Heart left ventricle (tissue), 16 donors: ENCODE data around the gene KCNJ5. TPM values are rescaled to one million over a fixed set of nuclear protein-coding genes. Genes with fewer than 3 reads are reported as not detected.

Source experiments
- ATAC-seq, 4 donors: fragments of 200-7000 bp; cut with Tn5 transposase; one replicate each; pipeline ENCODE4 v1.9.1; 2020 to 2022; ENCODE audit warnings: moderate library complexity in 4 of 4, mild to moderate bottlenecking in 3 of 4, moderate number of reproducible peaks in 1 of 4
- DNase-seq, 5 donors: peaks; one replicate each; pipeline ENCODE4 v3.0.0-alpha.2; 2020
- H3K27ac ChIP-seq, 12 donors: fragments of 200-600 bp; sonication (generic) in 4 of 12; one replicate each; pipeline versions ENCODE4 v1.5.0 to v1.8.0; 2016 to 2022; ENCODE audit warnings: mild to moderate bottlenecking in 2 of 12
- H3K27me3 ChIP-seq, 9 donors: fragments of 200-600 bp; sonication (generic) in 2 of 9; one replicate each; pipeline versions ENCODE4 v1.5.1 to v1.8.0; 2016 to 2022; ENCODE audit warnings: mild to moderate bottlenecking in 3 of 9
- H3K36me3 ChIP-seq, 9 donors: fragments of 200-600 bp; sonication (generic) in 2 of 9; one replicate each; pipeline versions ENCODE4 v1.5.0 to v1.8.0; 2018 to 2022; ENCODE audit warnings: mild to moderate bottlenecking in 2 of 9
- H3K4me1 ChIP-seq, 12 donors: fragments of 200-600 bp; sonication (generic) in 4 of 12; one replicate each; pipeline versions ENCODE4 v1.5.0 to v1.8.0; 2016 to 2022; ENCODE audit warnings: mild to moderate bottlenecking in 3 of 12
- H3K4me3 ChIP-seq, 12 donors: fragments of 200-600 bp; sonication (generic) in 4 of 12; one replicate each; pipeline versions ENCODE4 v1.5.0 to v1.8.0; 2017 to 2022; ENCODE audit warnings: mild to moderate bottlenecking in 9 of 12, moderate library complexity in 4 of 12
- H3K9me3 ChIP-seq, 12 donors: fragments of 200-600 bp; sonication (generic) in 4 of 12; one replicate each; pipeline versions ENCODE4 v1.5.0 to v1.8.0; 2016 to 2022; ENCODE audit warnings: mild to moderate bottlenecking in 1 of 12
- POLR2A ChIP-seq, 2 donors: fragments of 450-650 bp; IDR thresholded peaks; one replicate each; pipeline ENCODE4 v1.6.1; 2017; ENCODE audit warnings: antibody characterized with exemption in 2 of 2, mild to moderate bottlenecking in 2 of 2, moderate library complexity in 2 of 2
- WGBS, 4 donors: extraction: QIAGEN DNeasy Blood & Tissue Kit in 2 of 4; methylation state at CpG; one replicate each; pipeline versions ENCODE4 v1.1.5 to v1.1.7; 2013 to 2018; 5-methylcytosine and 5-hydroxymethylcytosine counted together
- intact Hi-C, 10 donors: fragments of 100-400 bp; cut with DNase I; formaldehyde crosslinking; loops; one replicate each; pipeline versions ENCODE4 v1.11.1 to v1.14.2; 2022
- long read RNA-seq, 3 donors: library from polyadenylated mRNA; unstranded; transcript quantifications; one replicate each; pipeline ENCODE4 v2.0.0, GENCODE V29; 2020 to 2021
- polyA plus RNA-seq, 2 donors: library from polyadenylated mRNA; stranded (reverse); fragments of 200-250 nt; gene quantifications; one replicate each; pipeline ENCODE4 v1.2.3, GENCODE V29; 2013
- total RNA-seq, 9 donors: library from RNA; depleted of rRNA in 2 of 9; stranded (reverse); fragments of >200 nt in 2 of 9; fragmentation: NEBNext Ultra II Directional in 3 of 9; extraction: Animal tissue kit (Norgen Biotek cat#: 25700) in 3 of 9; gene quantifications; one replicate each; pipeline versions ENCODE4 v1.1.0 to v1.2.4, GENCODE V29; 2016 to 2023
- TF ChIP-seq, protein P1 (sequence below), 12 donors: fragments of 200-600 bp; sonication (generic) in 4 of 12; IDR thresholded peaks; one replicate each; pipeline versions ENCODE4 v1.5.0 to v1.8.0; 2018 to 2022; ENCODE audit warnings: antibody characterized with exemption in 12 of 12, mild to moderate bottlenecking in 5 of 12
- donor health status: ischemic (EF 13 %, LVEDD 7.1; RV severe dilation, severe dysfunction).
- donor health status: healthy with polysubstance abuse.
- donor health status: DM: no; HTN: yes; CAD: no.
- donor health status: DM: no; HTN: no; CAD: no.
- donor health status: ischemic (EF 25% LVEDD 6.9; RV normal size, moderate dysfunction).
- donor health status: ischemic (EF 25% LVEDD 5.7; RV mildly dilated, moderate dysfunction).
- donor health status: healthy.
- donor health status: DM: yes; HTN: yes; CAD: no.
- donor health status: ischemic (EF 35%, LVEDD 5.7; RV mildly dilated, moderate dysfunction).
- donor health status: nonischemic (EF 11% LVEDD 7.7; RV severe dilation, severe dysfunction).
- donor health status: DM: yes; HTN: yes; CAD: no.
- donor health status: PGD.
- donor health status: ischemic (EF 29% LVEDD 5.4; RV normal size, mild dysfunction).
- donor health status: nonischemic (EF 23%, LVEDD 6.1; RV moderate dilation, normal function).

The KCNJ5 gene
- total RNA-seq, result 10 to 100 TPM in 2 of 9 donors, 1 to 10 TPM in 7; 3.3 to 29.4 (median 7.2) TPM
- 1 to 10 TPM; 1.4 to 3.0 TPM for polyA plus RNA-seq
- long read RNA-seq, donor 1, full-length matches to known transcripts, result 17 of 28 reads
- long read RNA-seq, donor 1, partial matches to known transcripts, result 1 of 28 reads
- long read RNA-seq, donor 1, other reads (novel, unspliced or antisense), result 10 of 28 reads
- long read RNA-seq, donor 2, full-length matches to known transcripts, result 29 of 44 reads
- long read RNA-seq, donor 2, partial matches to known transcripts, result 7 of 44 reads
- long read RNA-seq, donor 2, other reads (novel, unspliced or antisense), result 8 of 44 reads
- long read RNA-seq, donor 3, full-length matches to known transcripts, result 7 of 8 reads
- long read RNA-seq, donor 3, partial matches to known transcripts, result 0 of 8 reads
- long read RNA-seq, donor 3, other reads (novel, unspliced or antisense), result 1 of 8 reads

DNA sequence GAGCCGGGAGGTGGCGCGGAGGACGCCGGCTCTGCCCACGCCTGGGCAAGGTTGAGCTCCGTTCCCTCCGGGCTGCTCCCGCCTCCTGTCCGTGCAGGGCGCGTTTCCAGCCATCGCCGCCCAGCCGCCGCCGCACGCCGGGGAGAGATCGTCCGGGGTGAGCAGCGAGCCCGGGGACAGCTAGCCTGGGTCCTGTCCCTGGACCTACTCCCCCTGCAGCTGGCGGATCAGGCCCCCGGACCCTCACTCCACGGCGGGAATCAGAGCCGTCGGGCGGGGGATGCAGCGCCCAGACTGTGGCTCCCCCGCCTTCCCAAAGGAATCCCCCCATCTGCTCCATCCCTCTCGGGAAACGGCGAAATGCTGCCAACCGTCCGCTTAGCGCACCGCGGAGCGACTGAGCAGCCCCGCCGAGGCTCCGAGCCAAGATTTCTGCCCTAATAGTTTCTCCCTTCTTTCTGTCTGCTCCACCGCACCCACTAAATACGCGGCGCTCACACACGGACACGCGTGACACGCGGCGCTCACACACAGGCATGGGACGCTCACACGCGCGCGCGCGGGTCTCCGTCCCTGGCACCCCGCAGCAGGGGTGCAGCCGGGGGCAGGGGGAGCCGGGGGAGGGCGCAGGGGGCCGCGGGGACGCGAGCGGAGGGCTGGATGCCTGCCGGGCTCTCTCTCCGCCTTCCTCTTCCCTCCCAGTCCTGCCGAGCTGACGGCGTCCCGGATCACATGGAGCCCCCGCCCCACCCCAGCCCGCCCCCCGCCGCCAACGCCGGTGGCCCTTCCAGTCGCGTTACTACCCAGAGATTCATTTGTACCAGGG lies at the start of gene KCNJ5:
TSS of gene KCNJ5 (plus strand) at position 814 of the 826 bp plus-strand sequence. CDS start 19,918 bp downstream, outside the sequence.
- WGBS, 4 donors, result 0 to 1% (median 1%) methylated on average over 20 to 85 of the region's 85 CpGs
- H3K27me3 ChIP-seq, result peaks cover 0 to 35% (median 4%) of the 10 kb centered on the region in 9 donors
- no peak for TF ChIP-seq POLR2A (IDR thresholded peaks at IDR 0.05)
- TF ChIP-seq, protein P1, sequence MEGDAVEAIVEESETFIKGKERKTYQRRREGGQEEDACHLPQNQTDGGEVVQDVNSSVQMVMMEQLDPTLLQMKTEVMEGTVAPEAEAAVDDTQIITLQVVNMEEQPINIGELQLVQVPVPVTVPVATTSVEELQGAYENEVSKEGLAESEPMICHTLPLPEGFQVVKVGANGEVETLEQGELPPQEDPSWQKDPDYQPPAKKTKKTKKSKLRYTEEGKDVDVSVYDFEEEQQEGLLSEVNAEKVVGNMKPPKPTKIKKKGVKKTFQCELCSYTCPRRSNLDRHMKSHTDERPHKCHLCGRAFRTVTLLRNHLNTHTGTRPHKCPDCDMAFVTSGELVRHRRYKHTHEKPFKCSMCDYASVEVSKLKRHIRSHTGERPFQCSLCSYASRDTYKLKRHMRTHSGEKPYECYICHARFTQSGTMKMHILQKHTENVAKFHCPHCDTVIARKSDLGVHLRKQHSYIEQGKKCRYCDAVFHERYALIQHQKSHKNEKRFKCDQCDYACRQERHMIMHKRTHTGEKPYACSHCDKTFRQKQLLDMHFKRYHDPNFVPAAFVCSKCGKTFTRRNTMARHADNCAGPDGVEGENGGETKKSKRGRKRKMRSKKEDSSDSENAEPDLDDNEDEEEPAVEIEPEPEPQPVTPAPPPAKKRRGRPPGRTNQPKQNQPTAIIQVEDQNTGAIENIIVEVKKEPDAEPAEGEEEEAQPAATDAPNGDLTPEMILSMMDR (IDR thresholded peaks at IDR 0.05), result peak in 1 of 12 donors; percentile 5
- DNase-seq (peak; percentile 45 to 76 (median 53)), ATAC-seq (peak in 3 of 4 donors; percentile 36 to 56 (median 46))
- H3K9me3 ChIP-seq, result no peaks in the 10 kb centered on the region
- H3K27ac ChIP-seq, result peak within 1 kb of the TSS in 11 of 12 donors; percentile 33 to 86 (median 74)
- H3K4me1 ChIP-seq, result peaks cover 0 to 56% (median 29%) of the 10 kb centered on the region in 12 donors
- H3K4me3 ChIP-seq, result peak within 1 kb of the TSS; percentile 33 to 64 (median 55)
- intact Hi-C loops, result loop anchor here in 2 of 10 donors (2.0 kb wide), 2 partner anchors 16 to 58 kb away; no protein-coding TSS in a partner anchor
- H3K36me3 ChIP-seq, result no peaks in the 10 kb centered on the region

DNA sequence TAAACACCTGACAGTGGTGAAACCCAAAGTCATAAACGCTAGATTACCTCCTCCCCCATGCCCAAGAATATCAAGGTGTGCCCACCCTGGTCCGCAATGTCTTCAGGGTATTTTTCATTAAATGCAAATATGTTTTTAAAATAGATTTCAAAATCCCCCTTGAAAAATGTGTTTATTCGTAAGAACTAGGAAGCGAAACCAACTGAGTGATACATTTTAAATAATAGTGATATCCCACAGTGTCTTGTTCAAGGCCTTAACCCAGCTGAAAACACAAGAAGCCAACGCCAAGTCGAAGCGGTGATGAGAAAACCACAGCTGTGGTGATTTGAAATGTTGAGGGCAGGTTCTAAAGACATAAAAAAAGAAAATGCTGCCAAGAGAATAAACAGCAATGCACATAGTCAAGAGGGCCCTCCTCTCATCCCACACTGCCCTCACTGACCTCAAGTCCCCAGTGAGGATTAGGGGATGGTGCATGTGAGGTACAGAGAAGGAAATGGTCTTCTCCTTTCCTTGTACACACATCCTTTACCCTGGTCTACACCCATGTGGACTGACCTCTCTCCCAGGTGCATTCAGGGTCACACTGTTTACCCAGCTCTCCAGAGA lies 49.6 kb upstream of the KCNJ5 start:
- H3K27me3 ChIP-seq, result no peaks in the 10 kb centered on the region
- H3K9me3 ChIP-seq, result no peaks in the 10 kb centered on the region
- H3K4me1 ChIP-seq, result peaks cover 0 to 29% (median 7%) of the 10 kb centered on the region in 12 donors
- no peak overlapping the region for H3K4me3 ChIP-seq
- intact Hi-C loops, result no loop called here
- H3K36me3 ChIP-seq, result no peaks in the 10 kb centered on the region
- ATAC-seq (no peak), DNase-seq (no peak)
- WGBS, 4 donors, result 90 to 96% (median 92%) methylated on average over 7 of the region's 7 CpGs
- TF ChIP-seq, protein P1 (IDR thresholded peaks at IDR 0.05), result no peak
- no peak for TF ChIP-seq POLR2A (IDR thresholded peaks at IDR 0.05)
- H3K27ac ChIP-seq, result no peak overlapping the region

DNA sequence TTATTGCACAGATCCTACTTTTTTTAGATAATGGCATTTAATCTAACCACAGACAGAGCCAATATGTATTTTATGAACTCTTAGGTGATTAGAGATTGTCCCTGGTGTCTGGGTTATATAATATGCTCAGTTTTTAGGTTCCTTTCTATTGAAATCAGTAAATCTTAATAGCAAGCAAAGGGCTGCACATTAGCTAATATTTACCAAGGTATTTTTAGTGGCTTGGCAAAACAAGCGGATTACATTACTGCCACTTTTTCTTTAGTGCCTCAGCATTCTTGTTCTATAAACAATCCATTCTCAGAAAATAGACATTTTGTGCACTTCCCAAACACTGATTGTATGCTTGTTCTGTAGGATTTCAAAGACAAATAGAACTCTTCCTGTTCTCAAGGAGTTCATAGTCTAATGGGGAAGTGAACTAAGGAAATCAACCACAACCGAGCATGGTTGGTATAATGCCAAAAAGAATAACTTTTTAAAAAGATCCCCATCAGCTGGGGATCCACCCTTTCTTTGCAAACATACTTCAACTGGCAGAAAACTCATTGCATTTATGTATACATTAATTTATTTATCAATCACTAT lies 47.9 kb upstream of the KCNJ5 start:
- no peak overlapping the region for H3K27ac ChIP-seq
- H3K4me1 ChIP-seq, result peaks cover 0 to 17% (median 0%) of the 10 kb centered on the region in 12 donors
- TF ChIP-seq, protein P1 (IDR thresholded peaks at IDR 0.05), result no peak
- no peak for TF ChIP-seq POLR2A (IDR thresholded peaks at IDR 0.05)
- H3K4me3 ChIP-seq, result no peak overlapping the region
- no peaks in the 10 kb centered on the region for H3K9me3 ChIP-seq
- H3K27me3 ChIP-seq, result no peaks in the 10 kb centered on the region
- ATAC-seq (no peak), DNase-seq (no peak)
- intact Hi-C loops, result no loop called here
- no peaks in the 10 kb centered on the region for H3K36me3 ChIP-seq
- 57 to 70% (median 66%) methylated on average over 2 of the region's 2 CpGs for WGBS, 4 donors
